Activated naive CD4-positive, alpha-beta T cell treated with anti-CD3 and anti-CD28 coated beads, Interleukin-2, amount 50 U/mL, for 24 hours (primary cell): ENCODE data around the gene BICC1.

Source experiments
- H3K27ac Mint-ChIP-seq: one replicate; pipeline ENCODE4 v1.8.0; 2021; ENCODE audit warnings: mild to moderate bottlenecking, mixed read lengths
- H3K27me3 Mint-ChIP-seq: one replicate; pipeline ENCODE4 v1.8.0; 2021; ENCODE audit warnings: mixed read lengths
- H3K36me3 Mint-ChIP-seq: one replicate; pipeline ENCODE4 v1.8.0; 2021; ENCODE audit warnings: mixed read lengths
- H3K4me1 Mint-ChIP-seq: one replicate; pipeline ENCODE4 v1.8.0; 2021; ENCODE audit warnings: mixed read lengths
- H3K4me3 Mint-ChIP-seq: one replicate; pipeline ENCODE4 v1.8.0; 2021; ENCODE audit warnings: mild to moderate bottlenecking, mixed read lengths
- H3K9me3 Mint-ChIP-seq: one replicate; pipeline ENCODE4 v1.8.0; 2021; ENCODE audit warnings: mixed read lengths

BICC1 gene, protein sequence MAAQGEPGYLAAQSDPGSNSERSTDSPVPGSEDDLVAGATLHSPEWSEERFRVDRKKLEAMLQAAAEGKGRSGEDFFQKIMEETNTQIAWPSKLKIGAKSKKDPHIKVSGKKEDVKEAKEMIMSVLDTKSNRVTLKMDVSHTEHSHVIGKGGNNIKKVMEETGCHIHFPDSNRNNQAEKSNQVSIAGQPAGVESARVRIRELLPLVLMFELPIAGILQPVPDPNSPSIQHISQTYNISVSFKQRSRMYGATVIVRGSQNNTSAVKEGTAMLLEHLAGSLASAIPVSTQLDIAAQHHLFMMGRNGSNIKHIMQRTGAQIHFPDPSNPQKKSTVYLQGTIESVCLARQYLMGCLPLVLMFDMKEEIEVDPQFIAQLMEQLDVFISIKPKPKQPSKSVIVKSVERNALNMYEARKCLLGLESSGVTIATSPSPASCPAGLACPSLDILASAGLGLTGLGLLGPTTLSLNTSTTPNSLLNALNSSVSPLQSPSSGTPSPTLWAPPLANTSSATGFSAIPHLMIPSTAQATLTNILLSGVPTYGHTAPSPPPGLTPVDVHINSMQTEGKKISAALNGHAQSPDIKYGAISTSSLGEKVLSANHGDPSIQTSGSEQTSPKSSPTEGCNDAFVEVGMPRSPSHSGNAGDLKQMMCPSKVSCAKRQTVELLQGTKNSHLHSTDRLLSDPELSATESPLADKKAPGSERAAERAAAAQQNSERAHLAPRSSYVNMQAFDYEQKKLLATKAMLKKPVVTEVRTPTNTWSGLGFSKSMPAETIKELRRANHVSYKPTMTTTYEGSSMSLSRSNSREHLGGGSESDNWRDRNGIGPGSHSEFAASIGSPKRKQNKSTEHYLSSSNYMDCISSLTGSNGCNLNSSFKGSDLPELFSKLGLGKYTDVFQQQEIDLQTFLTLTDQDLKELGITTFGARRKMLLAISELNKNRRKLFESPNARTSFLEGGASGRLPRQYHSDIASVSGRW

DNA sequence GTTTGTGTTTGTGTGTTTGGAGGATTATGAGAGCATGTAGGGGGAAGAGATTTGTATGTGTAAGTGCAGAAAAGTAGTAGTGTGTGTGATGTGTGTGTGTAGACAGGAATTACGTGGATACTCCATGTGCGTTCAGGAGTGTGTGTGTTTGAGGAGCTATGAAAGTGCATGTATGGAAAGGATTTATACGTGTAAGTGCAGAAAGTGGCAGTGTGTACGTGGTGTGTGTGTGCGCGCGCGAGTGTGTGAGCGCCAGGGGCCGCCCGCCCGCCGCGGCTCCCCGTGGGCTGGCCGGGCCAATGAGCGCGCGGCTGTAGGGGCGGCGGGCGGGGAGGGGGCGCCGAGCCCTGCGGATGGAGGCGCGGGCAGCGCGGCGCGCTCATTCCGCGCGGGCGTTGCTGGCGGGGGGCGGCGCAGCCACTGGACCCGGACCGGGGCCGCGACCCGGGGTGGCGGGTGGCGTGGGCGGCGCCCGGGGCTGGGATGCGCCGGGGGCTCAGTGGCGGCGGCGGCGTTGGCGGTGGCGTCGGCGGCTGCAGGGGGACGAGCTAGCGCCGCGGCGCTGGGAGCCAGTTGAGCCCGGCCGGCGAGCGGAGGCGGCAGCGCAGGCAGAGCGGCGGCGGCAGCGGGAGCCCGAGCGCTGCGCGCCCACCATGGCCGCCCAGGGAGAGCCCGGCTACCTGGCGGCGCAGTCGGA is at the start of gene BICC1:
Gene BICC1 (plus strand): TSS at position 382 of the 697 bp plus-strand sequence. CDS start 272 bp downstream, at position 654.
- peak within 1 kb of the TSS; percentile 75 for H3K4me3 Mint-ChIP-seq
- H3K9me3 Mint-ChIP-seq, result no peaks in the 10 kb centered on the region
- H3K27ac Mint-ChIP-seq, result no peak within 1 kb of the TSS
- H3K27me3 Mint-ChIP-seq, result peaks cover 32% of the 10 kb centered on the region
- no peaks in the 10 kb centered on the region for H3K36me3 Mint-ChIP-seq
- peaks cover 9% of the 10 kb centered on the region for H3K4me1 Mint-ChIP-seq

DNA sequence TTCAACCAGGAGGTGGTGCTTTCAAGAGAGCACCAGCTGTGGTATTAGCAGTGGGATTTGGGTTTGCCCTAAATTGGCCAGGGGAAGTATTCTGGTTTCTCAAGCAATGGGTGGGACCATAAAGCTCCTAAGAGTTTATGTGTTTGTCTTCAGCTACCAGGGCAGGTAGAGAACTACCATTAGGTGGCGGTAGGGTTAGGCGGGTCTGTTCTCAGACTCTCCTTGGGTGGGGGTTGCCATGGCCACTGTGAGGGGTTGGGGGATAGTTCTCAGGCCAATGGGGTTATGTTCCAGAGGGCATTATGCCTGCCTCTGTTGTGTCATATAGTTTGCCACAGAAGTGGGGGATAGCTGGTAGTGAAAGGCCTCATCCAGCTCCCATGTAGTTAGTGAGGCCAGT is 47.7 kb upstream of the BICC1 start:
- peaks cover 7% of the 10 kb centered on the region for H3K27me3 Mint-ChIP-seq
- H3K9me3 Mint-ChIP-seq, result peaks cover 9% of the 10 kb centered on the region
- H3K27ac Mint-ChIP-seq, result no peak overlapping the region
- H3K36me3 Mint-ChIP-seq, result no peaks in the 10 kb centered on the region
- H3K4me1 Mint-ChIP-seq, result no peaks in the 10 kb centered on the region
- H3K4me3 Mint-ChIP-seq, result no peak overlapping the region

DNA sequence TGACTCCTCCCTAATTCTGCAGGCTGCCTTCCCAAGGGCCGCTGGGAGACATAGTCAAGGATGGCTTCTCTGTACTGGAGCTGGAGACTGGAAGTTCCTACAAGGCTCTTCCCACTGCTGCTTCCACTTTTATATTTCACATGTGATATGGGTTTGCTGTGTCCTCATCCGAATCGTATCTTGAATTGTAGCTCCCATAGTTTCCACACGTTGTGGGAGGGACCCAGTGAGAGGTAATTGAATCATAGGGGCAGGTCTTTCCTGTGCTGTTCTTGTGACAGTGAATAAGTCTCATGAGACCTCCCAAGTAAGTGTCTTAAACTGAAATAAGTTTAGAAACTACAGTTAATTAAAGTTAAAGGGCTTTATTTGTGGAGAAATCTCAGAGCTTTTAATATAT is 47.0 kb upstream of the BICC1 start:
- no peak overlapping the region for H3K27ac Mint-ChIP-seq
- H3K4me3 Mint-ChIP-seq, result no peak overlapping the region
- H3K9me3 Mint-ChIP-seq, result peaks cover 9% of the 10 kb centered on the region
- H3K27me3 Mint-ChIP-seq, result peaks cover 8% of the 10 kb centered on the region
- H3K36me3 Mint-ChIP-seq, result no peaks in the 10 kb centered on the region
- H3K4me1 Mint-ChIP-seq, result no peaks in the 10 kb centered on the region

DNA sequence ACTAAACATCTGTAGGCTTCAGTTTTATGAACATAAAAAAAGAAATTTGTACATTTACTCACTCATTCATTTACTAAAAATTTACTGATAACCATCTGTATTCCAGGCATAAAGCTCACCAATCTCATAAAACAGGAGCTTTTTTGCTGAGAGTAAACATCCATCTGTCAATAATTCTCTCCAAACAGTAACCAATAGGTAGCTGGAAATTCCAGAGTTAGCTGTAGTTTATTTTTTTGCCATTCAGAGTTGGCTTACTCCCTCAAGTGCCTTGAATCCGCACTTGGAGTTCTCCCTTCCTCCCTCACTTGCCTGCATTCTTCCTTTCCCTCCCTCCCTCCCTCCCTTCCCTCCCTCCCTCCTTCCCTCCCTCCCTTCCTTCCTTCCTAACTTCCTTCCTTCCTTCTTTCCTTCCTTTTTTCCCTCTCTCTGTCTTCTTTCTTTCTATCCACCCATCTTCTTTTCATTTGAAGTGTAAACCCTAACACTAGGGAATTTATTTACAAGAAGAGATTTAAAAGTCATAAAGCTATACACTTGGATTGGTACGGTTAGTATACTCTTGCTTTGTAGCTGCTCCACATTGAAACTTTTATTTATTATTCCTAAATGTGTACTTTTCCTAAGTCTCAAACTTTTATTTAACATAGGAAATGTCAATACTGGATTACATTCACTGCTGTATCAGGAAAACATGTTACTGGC is 44.6 kb upstream of the BICC1 start:
- H3K4me1 Mint-ChIP-seq, result no peaks in the 10 kb centered on the region
- no peak overlapping the region for H3K27ac Mint-ChIP-seq
- H3K4me3 Mint-ChIP-seq, result no peak overlapping the region
- H3K27me3 Mint-ChIP-seq, result peaks cover 15% of the 10 kb centered on the region
- no peaks in the 10 kb centered on the region for H3K36me3 Mint-ChIP-seq
- H3K9me3 Mint-ChIP-seq, result peaks cover 4% of the 10 kb centered on the region

DNA sequence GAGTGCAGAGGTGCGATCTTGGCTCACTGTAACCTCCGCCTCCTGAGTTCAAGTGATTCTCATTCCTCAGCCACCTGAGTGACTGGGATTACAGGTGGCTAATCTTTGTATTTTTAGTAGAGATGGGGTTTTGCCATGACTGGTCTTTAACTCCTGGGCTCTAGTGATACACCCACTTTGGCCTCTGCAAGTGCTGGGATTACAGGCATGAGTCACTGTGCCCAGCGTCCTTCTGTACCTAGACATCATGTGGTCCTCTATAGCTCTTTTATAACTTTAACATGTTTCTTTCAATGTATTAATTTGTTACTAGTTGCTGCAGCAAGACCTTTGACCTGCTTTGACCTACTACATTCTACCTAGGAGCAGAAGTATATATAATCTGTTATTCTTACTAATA is 38.7 kb upstream of the BICC1 start:
- Mint-ChIP-seq H3K4me1 (no peaks in the 10 kb centered on the region), H3K9me3 (no peaks in the 10 kb centered on the region), H3K4me3 (no peak overlapping the region), H3K36me3 (no peaks in the 10 kb centered on the region), H3K27me3 (peaks cover 15% of the 10 kb centered on the region), H3K27ac (no peak overlapping the region)

DNA sequence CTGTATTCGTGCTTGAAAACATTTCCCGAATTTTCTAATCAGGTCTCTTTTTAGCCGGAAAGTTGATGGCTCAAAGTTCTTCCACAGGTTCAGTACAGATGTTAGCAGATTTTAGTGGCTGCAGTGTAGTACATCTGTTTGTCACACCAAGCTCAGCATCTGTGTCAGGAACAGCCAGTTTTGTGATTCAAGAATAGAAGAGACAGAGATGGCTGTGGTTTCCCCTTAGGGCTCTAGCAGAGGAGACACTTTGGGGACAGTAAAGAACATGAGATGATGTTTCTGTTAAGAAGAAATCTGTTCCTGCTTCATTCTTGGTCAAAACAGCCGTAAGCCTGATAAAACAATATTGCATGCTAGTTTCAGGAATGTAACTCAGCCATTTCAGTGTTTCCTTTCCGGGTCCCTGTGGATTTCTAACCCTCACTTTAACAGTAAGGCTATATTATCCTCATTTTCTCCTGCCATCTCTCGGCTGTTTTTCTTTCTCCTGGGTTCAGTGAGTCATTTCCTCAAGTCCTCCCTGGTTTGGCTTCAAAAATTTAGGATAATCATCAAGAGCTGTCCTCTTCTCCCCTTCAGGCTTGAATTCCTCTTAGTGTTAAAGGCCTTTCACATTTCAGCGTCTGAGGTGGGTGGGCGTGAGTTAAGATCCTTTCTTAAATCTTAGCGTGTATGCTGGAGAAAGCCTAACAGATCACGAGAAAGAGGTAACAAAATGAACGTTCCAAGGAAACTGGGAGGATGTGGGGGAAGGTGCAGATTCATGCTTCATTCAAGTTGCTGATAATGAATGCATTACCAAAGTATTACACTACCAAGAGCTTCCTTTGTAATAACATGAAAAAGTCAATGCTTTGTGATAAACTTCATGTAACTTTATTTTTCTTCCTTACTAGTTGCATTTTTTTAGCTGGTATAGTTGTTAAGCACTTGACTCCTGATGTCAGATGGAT is 37.1 kb upstream of the BICC1 start:
- no peaks in the 10 kb centered on the region for H3K36me3 Mint-ChIP-seq
- no peak overlapping the region for H3K27ac Mint-ChIP-seq

DNA sequence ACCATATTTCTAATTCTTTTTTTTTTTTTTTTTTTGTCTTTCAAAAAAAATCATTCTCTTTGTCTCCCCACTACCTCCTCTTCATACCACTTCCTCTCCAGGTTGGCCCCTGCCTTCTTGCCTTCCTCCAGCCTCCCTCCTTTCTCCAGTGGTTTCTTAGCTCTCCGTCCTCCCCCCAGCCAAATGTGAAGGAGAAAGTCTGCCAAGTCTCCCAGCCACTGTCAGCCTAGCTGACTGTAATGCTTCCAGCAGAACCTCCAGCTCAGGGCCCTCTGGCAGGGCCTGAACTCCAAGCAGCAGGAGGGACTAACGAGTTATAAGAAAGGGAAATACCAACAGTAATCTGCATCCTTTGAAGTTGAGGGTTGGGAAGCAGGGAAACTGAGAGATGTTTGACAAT is 35.5 kb upstream of the BICC1 start:
- Mint-ChIP-seq H3K27me3 (peaks cover 11% of the 10 kb centered on the region), H3K4me3 (no peak overlapping the region), H3K4me1 (no peaks in the 10 kb centered on the region), H3K27ac (no peak overlapping the region), H3K9me3 (no peaks in the 10 kb centered on the region), H3K36me3 (no peaks in the 10 kb centered on the region)

More for the DNA sequence above, 37.1 kb upstream of the BICC1 start:
- Mint-ChIP-seq H3K4me3 (no peak overlapping the region), H3K4me1 (no peaks in the 10 kb centered on the region), H3K27me3 (peaks cover 16% of the 10 kb centered on the region), H3K9me3 (no peaks in the 10 kb centered on the region)

DNA sequence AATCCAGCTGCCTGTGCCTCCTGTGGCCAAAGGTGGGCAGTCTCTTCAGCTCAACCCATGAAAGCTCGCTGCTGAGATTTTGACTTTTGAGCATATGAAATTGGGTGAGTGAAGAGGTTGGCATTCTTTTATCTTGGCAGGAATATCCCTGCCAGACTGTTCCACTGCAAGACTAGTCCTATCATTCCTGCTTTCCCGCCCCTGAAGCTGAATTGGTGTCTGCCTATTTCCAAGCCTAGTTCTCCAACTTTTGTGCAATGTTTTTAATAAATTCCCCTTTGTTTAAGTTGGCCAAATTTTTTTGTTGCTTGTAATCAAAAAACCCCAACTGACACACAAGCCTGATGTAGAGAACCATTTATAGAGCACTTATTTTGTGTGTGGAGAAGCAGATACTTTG is 34.8 kb upstream of the BICC1 start:
- Mint-ChIP-seq H3K4me1 (no peaks in the 10 kb centered on the region), H3K27ac (no peak overlapping the region), H3K4me3 (no peak overlapping the region), H3K27me3 (peaks cover 10% of the 10 kb centered on the region), H3K9me3 (no peaks in the 10 kb centered on the region), H3K36me3 (no peaks in the 10 kb centered on the region)

DNA sequence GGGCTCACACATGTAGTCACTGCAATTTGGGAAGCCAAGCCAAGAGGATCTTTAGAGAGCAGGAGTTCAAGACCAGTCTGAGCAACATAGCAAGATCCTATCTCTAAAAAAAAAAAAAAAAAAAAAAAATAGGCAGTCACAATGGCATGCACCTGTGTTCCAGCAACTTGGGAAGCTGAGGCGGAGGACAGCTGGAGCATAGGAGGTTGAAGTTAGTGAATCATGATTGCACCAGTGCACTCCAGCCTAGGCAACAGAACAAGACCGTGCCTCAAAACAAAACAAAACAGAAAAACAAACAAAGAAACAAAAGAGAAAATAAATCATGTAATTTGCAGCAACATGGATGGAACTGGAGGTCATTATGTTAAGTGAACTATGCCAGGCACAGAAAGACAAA is 33.6 kb upstream of the BICC1 start:
- peaks cover 8% of the 10 kb centered on the region for H3K27me3 Mint-ChIP-seq
- H3K9me3 Mint-ChIP-seq, result no peaks in the 10 kb centered on the region
- H3K4me1 Mint-ChIP-seq, result no peaks in the 10 kb centered on the region
- no peak overlapping the region for H3K27ac Mint-ChIP-seq
- no peaks in the 10 kb centered on the region for H3K36me3 Mint-ChIP-seq
- no peak overlapping the region for H3K4me3 Mint-ChIP-seq

DNA sequence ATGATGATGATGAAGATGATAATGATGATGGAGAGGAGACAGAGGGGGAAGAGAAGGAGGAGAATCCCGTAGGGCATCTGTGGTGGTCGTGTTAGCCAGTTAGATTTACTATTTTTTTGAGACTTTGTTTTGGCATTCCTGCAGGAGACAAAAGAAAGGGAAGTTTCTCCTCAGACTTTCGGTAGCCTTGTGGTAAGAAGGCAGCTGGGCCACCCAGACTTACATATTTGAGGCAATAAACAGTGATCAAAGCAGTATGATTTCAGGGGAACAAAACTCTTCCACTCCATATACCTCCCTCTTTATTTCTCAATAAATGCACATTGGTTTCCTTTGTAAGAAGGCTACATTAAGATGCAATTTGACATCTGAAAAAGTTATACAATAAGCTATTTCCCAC is 32.4 kb upstream of the BICC1 start:
- no peaks in the 10 kb centered on the region for H3K4me1 Mint-ChIP-seq
- no peaks in the 10 kb centered on the region for H3K9me3 Mint-ChIP-seq
- H3K4me3 Mint-ChIP-seq, result no peak overlapping the region

DNA sequence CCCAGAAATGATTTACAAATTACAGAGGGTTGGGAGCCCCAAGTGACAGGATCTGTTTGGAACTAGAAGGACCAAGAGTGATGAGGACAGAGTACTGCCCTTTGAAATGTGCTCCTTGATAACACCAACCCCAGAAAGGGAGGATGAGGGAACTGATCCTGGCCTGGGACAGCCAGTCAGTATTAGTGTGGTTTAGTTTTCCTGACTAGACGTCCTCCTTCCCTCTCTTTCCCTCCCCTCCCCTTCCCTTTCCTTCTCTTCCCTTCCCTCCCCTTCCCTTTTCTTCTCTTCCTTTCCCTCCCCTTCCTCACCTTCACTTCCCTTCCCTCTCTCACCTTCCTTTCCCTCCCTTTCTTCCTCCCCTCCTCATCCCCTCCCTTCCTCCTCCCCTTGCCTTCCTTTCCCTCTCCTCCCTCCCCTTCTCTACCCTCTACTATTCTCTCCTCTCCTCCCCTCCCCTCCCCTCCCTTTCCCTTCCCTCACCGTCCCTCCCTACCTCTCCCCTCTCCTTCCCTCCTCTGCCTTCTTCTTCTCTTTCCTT is 31.0 kb upstream of the BICC1 start:
- H3K4me1 Mint-ChIP-seq, result no peaks in the 10 kb centered on the region

More for the DNA sequence above, 32.4 kb upstream of the BICC1 start:
- H3K27ac Mint-ChIP-seq, result no peak overlapping the region
- H3K36me3 Mint-ChIP-seq, result no peaks in the 10 kb centered on the region
- peaks cover 8% of the 10 kb centered on the region for H3K27me3 Mint-ChIP-seq

DNA sequence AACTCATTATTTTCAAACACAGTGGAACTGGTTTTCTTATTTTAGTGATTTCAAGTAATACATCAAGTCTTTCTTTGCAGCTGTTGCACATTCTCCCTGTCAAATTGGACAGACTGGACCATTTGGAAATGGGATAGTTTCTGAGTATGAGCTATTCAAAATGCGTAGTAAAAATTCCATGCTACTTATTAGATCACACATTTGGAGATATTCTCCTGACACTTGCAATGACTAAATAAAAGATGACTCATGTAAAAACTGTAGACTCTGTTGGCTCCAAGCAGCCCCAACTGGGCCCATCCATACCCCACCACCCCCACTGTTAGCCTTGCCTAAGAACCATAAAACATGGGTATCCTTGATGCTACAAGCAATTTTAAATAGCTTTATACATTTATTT is 25.9 kb upstream of the BICC1 start:
- no peaks in the 10 kb centered on the region for H3K9me3 Mint-ChIP-seq
- peaks cover 5% of the 10 kb centered on the region for H3K27me3 Mint-ChIP-seq
- no peaks in the 10 kb centered on the region for H3K36me3 Mint-ChIP-seq
- no peak overlapping the region for H3K27ac Mint-ChIP-seq
- H3K4me3 Mint-ChIP-seq, result no peak overlapping the region
- H3K4me1 Mint-ChIP-seq, result no peaks in the 10 kb centered on the region

More for the DNA sequence above, 31.0 kb upstream of the BICC1 start:
- no peak overlapping the region for H3K4me3 Mint-ChIP-seq
- H3K9me3 Mint-ChIP-seq, result no peaks in the 10 kb centered on the region
- H3K27ac Mint-ChIP-seq, result no peak overlapping the region
- no peaks in the 10 kb centered on the region for H3K36me3 Mint-ChIP-seq
- H3K27me3 Mint-ChIP-seq, result peaks cover 5% of the 10 kb centered on the region

DNA sequence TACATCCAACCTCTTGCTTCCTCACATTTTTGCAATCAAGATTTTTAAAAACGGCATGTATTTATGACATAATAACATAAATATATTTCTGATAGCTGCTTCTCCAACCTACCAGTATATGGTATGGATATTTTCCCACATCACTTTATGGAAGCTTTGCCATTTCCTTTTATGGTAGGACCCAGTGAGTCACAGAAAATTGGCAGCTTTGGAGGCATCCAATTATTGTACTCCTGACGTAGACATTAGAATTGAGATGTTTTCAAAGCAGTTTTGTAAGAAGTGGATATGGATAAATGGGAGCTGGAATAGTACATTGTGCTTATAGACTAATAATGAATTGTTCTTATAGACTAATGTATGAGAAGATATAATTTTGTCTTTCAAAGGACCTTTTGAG is 23.8 kb upstream of the BICC1 start:
- no peak overlapping the region for H3K27ac Mint-ChIP-seq
- no peaks in the 10 kb centered on the region for H3K36me3 Mint-ChIP-seq
- H3K9me3 Mint-ChIP-seq, result no peaks in the 10 kb centered on the region
- H3K27me3 Mint-ChIP-seq, result peaks cover 5% of the 10 kb centered on the region
- H3K4me1 Mint-ChIP-seq, result no peaks in the 10 kb centered on the region
- no peak overlapping the region for H3K4me3 Mint-ChIP-seq

DNA sequence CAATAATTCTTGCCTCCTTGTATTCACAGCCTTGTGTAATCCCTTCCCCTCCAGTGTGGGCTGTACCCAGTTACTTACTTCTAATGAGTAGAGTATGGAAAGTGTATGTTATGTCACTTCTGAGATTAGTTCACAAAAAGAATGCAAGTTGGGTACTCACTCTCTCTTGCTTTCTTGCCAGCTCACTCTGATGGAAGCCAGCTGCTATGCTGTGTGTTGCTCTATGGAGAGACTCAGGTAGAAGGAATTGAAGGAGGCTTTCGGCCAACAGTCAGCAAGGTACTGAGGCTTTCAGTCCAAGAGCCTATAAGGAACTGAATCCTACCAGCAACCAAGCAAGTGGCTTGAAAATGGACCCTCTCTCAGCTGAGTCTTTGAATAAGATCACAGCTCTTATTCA is 9.7 kb upstream of the BICC1 start:
- H3K9me3 Mint-ChIP-seq, result no peaks in the 10 kb centered on the region
- no peak overlapping the region for H3K4me3 Mint-ChIP-seq
- H3K36me3 Mint-ChIP-seq, result no peaks in the 10 kb centered on the region
- no peaks in the 10 kb centered on the region for H3K4me1 Mint-ChIP-seq
- H3K27me3 Mint-ChIP-seq, result peaks cover 21% of the 10 kb centered on the region
- no peak overlapping the region for H3K27ac Mint-ChIP-seq
